LNCaP clone FGC (cell line): Measurements from ENCODE around the gene CTLA4.
A peak's percentile ranks its signal among the peaks of the same experiment; 100 is the strongest.

Experiments used
- DNase-seq: peaks from one replicate; pipeline ENCODE4 v3.0.0-alpha.2; 2011; ENCODE audit warnings: low read depth
- H3K4me3 ChIP-seq: 2 replicates; pipeline ENCODE4 v1.5.1; 2011; ENCODE audit warnings: mild to moderate bottlenecking, low read depth, low read length, control low read depth
- TF ChIP-seq, protein P1 (sequence below): IDR thresholded peaks from 2 replicates; pipeline ENCODE4 v1.5.1; 2012; ENCODE audit warnings: mild to moderate bottlenecking; ENCODE audit not compliant: control insufficient read depth, insufficient read depth; ENCODE audit errors: extremely low read depth

The CTLA4 gene

DNA sequence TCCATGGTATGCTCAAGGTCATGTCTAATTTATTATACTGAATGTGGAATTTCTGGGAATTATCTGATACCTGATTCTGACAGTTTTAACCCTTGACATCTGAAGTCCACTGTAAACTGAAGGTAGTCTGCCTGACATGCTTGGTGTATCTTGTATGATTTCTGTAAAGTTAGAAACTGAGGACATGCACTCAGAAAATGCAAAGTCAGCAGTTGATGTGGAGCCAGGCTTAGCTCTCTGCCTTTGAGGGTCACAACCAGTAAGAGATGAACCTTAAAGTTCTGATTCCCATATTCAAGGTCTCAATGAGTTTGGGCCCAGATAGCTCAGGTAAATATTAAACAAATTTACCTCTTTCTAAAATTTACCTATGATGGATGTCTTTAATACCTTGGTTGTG is 12.3 kb upstream of the CTLA4 start:
- DNase-seq: no peak
- TF ChIP-seq, protein P1, sequence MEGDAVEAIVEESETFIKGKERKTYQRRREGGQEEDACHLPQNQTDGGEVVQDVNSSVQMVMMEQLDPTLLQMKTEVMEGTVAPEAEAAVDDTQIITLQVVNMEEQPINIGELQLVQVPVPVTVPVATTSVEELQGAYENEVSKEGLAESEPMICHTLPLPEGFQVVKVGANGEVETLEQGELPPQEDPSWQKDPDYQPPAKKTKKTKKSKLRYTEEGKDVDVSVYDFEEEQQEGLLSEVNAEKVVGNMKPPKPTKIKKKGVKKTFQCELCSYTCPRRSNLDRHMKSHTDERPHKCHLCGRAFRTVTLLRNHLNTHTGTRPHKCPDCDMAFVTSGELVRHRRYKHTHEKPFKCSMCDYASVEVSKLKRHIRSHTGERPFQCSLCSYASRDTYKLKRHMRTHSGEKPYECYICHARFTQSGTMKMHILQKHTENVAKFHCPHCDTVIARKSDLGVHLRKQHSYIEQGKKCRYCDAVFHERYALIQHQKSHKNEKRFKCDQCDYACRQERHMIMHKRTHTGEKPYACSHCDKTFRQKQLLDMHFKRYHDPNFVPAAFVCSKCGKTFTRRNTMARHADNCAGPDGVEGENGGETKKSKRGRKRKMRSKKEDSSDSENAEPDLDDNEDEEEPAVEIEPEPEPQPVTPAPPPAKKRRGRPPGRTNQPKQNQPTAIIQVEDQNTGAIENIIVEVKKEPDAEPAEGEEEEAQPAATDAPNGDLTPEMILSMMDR: no peak
- H3K4me3 ChIP-seq: no peak overlapping the region

- DNase-seq: no peak
- TF ChIP-seq, protein P1: no peak
- H3K4me3 ChIP-seq: no peak overlapping the region
Observed at GRCh38 chr2:203857656-203858055, 9.9 kb upstream of the CTLA4 start.

DNA sequence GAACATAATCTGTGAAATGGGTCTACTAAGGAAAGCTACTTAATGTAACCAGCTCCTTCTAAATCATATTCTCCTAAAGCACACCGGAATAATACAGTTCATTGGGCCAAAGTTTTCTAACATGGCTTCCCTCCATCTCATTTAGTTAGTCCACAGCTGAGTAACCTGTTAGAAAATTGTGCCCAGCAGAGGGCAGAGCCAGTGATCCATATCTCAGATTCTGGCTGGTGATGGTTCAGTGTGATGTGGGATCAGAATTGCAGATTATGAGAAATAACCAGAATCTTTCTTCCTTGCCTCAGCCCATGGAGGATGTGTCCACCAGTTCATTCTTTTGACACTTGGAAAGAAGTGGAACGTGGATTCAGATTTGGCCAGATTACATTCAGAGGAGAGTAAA is 9.4 kb upstream of the CTLA4 start:
- H3K4me3 ChIP-seq: no peak overlapping the region
- TF ChIP-seq, protein P1: peak; percentile 17; the same call in 1 of the 2 replicates
- no peak for DNase-seq

GRCh38 chr2:203859030-203859789 is 8.4 kb upstream of the CTLA4 start:
- TF ChIP-seq, protein P1: no peak
- no peak overlapping the region for H3K4me3 ChIP-seq
- DNase-seq: no peak

- H3K4me3 ChIP-seq: no peak overlapping the region
- DNase-seq: no peak
- TF ChIP-seq, protein P1: no peak
Observed at GRCh38 chr2:203861197-203861596, 6.4 kb upstream of the CTLA4 start.

DNA sequence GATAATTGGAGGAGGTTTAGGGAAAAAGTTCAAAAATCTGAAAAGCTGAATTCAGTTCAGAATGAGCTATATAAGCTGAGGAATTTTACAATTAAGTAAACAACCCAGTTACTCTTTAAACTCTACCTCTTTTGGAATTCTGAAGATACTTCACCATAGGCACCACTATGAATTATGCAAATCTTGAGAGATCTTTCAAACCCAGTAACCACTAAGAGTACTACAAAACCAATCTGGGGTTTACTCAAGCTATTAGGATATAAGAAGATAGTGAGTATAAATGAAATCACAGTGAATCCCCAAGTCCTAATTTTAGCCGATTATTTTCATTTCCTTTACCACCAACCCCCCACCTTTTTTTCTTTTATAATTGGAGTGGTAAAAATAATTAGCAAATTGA is 6.0 kb upstream of the CTLA4 start:
- TF ChIP-seq, protein P1: no peak
- DNase-seq: no peak
- no peak overlapping the region for H3K4me3 ChIP-seq
